Measurements from ENCODE around the gene NRN1L.

DNA sequence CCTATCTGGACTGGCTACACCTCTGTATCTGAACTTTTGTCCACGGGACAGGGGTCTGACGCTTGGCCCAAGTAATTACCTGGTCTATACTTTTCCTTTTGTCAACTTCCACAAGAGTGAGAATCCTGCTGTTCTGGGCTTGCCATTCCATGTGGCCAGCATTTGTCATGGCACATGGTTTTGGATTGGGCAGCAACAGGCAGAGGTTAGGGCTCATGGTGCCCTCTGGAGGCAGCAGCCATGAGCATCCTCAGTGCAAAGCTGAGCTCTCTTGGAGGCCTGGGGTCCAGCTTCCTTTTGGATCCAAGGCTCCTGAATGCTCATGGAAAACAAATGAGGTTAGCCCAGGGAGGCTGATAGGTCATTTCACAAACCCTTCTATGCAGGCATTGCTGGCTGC, 19.4 kb upstream of the NRN1L start:
- no peak for TF ChIP-seq POLR2A (IDR thresholded peaks at IDR 0.05; ENCODE audit: low read length)
- no peak for TF ChIP-seq GATA1 (IDR thresholded peaks at IDR 0.05; ENCODE audit: low read depth, low read length)
